ENCODE results near the gene SRCIN1.

Gene SRCIN1

DNA sequence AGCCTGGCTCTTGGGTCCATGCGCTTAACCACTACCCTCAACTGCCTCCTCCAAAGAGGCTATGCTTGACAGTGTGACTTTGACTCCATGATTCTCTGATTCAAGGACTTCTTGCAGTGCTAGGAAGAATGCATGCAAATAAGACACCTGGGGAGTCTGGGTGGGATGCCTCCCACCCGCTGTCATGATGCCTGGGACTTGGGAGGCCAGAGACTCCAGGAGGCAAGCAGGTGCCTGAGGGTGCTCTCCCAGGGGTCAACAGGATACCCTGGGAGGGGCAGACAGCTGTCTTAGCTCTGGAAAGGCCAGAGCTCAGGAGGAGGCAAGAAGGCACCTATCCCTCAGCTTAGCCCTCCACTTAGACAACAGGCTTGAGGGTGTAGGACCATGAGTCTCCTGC lies 38.4 kb downstream of the SRCIN1 start:
- no peak overlapping the region for H3K4me3 ChIP-seq (ENCODE audit: low read depth in 1 of 2, low read length in 1 of 2)
- TF ChIP-seq, protein P1, sequence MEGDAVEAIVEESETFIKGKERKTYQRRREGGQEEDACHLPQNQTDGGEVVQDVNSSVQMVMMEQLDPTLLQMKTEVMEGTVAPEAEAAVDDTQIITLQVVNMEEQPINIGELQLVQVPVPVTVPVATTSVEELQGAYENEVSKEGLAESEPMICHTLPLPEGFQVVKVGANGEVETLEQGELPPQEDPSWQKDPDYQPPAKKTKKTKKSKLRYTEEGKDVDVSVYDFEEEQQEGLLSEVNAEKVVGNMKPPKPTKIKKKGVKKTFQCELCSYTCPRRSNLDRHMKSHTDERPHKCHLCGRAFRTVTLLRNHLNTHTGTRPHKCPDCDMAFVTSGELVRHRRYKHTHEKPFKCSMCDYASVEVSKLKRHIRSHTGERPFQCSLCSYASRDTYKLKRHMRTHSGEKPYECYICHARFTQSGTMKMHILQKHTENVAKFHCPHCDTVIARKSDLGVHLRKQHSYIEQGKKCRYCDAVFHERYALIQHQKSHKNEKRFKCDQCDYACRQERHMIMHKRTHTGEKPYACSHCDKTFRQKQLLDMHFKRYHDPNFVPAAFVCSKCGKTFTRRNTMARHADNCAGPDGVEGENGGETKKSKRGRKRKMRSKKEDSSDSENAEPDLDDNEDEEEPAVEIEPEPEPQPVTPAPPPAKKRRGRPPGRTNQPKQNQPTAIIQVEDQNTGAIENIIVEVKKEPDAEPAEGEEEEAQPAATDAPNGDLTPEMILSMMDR (IDR thresholded peaks at IDR 0.05): no peak
- peaks cover 100% of the 10 kb centered on the region for H3K27me3 ChIP-seq
- no peaks in the 10 kb centered on the region for H3K9me3 ChIP-seq
- H3K4me1 ChIP-seq (ENCODE audit: control insufficient read depth in 1 of 2, insufficient read depth in 1 of 2, low read depth in 1 of 2, low read length in 1 of 2): no peaks in the 10 kb centered on the region
- no peaks in the 10 kb centered on the region for H3K36me3 ChIP-seq
- H3K27ac ChIP-seq: no peak overlapping the region

DNA sequence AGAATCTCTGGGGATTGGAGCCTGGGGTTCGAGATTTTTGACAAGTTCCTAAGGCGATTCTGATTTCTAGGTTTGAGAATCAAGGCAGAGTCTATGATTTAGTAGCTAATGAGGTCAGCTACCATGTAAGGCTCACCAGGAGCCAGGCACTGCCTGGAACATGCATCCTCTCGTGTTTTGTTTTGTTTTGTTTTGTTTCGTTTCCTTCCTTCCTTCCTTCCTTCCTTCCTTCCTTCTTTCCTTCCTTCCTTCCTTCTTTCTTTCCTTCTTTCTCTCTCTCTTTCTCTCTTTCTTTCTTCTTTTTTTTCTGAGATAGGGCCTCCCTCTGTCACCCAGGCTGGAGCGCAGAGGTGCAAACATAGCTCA lies 39.1 kb downstream of the SRCIN1 start:
- Histone ChIP-seq H3K4me1 (ENCODE audit: control insufficient read depth in 1 of 2, insufficient read depth in 1 of 2, low read depth in 1 of 2, low read length in 1 of 2) (peaks cover 0 to 6% of the 10 kb centered on the region in 2 experiments), H3K27me3 (peaks cover 100% of the 10 kb centered on the region), H3K27ac (no peak overlapping the region), H3K4me3 (ENCODE audit: low read depth in 1 of 2, low read length in 1 of 2) (no peak overlapping the region), H3K36me3 (no peaks in the 10 kb centered on the region), H3K9me3 (no peaks in the 10 kb centered on the region)
- TF ChIP-seq, protein P1 (IDR thresholded peaks at IDR 0.05): no peak

DNA sequence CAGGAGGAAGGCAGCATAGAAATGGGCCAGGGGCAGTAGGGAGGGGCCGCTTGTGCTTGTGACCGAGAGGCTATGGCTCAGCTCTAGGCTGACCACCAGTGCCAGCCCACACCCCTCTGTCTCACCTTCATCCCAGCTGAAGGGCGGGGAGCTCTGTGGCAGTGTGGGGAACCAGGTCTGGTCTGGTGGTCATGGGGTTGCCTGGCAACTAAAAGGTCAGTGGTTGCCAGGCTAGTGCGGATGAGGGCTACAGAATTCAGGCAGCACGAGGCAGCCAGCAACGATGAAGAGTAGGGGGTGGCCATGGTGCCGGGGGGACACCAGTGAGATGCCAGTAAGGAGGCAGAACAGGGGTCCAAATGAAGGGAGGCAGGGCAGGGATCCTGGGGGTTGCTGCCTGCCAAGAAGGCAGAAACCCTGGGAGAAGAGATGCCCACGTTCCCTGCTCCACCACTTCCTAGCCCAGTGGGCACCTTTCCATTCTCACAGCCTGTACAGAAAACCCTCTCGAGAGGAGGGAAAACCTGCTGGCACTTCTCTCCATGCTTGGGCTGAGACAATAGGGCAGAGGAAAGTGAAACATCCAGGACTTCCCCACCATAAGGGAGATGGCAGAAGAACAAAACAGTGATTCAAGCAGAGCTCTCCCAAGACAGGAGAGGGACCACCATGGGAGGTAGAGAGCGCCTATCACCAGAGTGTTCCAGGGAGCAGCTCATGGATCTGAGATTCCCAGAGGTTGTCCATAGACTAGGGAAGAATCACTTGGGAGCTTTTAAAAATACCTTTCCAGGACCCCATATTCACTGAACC lies 39.7 kb downstream of the SRCIN1 start:
- Histone ChIP-seq H3K9me3 (no peaks in the 10 kb centered on the region), H3K36me3 (no peaks in the 10 kb centered on the region), H3K27ac (no peak overlapping the region), H3K4me3 (ENCODE audit: low read depth in 1 of 2, low read length in 1 of 2) (no peak overlapping the region), H3K4me1 (ENCODE audit: control insufficient read depth in 1 of 2, insufficient read depth in 1 of 2, low read depth in 1 of 2, low read length in 1 of 2) (peaks cover 0 to 6% of the 10 kb centered on the region in 2 experiments), H3K27me3 (peaks cover 100% of the 10 kb centered on the region)
- TF ChIP-seq, protein P1 (IDR thresholded peaks at IDR 0.05): no peak

DNA sequence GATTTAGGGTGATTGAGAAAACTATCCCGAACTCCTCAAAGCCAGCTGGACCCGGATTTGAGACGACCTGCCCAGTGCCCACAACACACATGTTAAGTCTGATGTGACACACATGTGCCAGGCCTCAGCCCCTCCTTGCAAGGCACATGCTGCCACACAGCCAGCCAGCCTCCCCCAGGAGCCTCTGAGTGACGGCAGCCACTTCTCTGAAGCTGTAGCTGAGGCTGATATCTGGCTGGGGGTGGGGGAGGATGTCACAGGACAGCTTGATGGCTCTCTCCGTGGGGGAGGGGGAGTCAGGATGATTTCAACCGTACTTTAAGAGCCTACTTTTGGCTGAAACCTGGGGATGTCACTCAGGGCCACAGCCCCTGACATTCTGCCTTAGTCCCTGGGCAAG lies 40.9 kb downstream of the SRCIN1 start:
- Histone ChIP-seq H3K9me3 (no peaks in the 10 kb centered on the region), H3K27ac (no peak overlapping the region), H3K36me3 (no peaks in the 10 kb centered on the region), H3K4me1 (ENCODE audit: control insufficient read depth in 1 of 2, insufficient read depth in 1 of 2, low read depth in 1 of 2, low read length in 1 of 2) (peaks cover 6 to 13% of the 10 kb centered on the region in 2 experiments), H3K27me3 (peaks cover 100% of the 10 kb centered on the region), H3K4me3 (ENCODE audit: low read depth in 1 of 2, low read length in 1 of 2) (no peak overlapping the region)
- TF ChIP-seq, protein P1 (IDR thresholded peaks at IDR 0.05): no peak

DNA sequence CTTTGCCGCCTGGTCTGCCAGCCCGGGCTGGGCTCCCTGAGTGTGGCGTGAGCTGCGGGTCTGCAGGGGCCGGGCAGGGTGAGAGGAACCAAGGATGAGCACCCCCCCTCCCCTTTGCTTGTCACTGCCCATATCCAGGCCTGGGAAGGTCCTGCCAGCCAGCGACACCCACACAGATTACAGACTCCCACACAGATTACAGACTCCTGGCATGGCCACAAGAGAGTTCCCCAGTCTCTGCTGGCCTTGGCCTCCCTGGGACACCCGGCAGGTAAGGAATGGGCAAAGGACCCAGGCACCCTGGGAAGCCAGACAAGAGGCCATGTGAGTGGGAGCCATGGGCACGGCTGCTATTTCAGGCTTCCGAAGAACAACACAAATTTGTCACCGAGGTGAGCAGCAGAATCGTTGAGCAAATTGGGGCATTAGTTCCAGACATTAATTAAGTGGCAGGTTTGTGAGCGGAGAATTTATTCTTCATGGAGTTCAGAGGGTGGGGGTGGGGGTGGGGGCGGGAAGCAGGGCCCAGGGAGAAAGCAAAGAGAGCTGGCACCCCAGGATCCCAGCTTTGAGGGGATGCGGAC lies 41.4 kb downstream of the SRCIN1 start:
- Histone ChIP-seq H3K4me3 (ENCODE audit: low read depth in 1 of 2, low read length in 1 of 2) (no peak overlapping the region), H3K4me1 (ENCODE audit: control insufficient read depth in 1 of 2, insufficient read depth in 1 of 2, low read depth in 1 of 2, low read length in 1 of 2) (peaks cover 11 to 19% of the 10 kb centered on the region in 2 experiments), H3K27ac (no peak overlapping the region), H3K27me3 (peaks cover 100% of the 10 kb centered on the region), H3K36me3 (no peaks in the 10 kb centered on the region), H3K9me3 (no peaks in the 10 kb centered on the region)
- TF ChIP-seq, protein P1 (IDR thresholded peaks at IDR 0.05): no peak
